Measurements from ENCODE around the gene QSOX2.

DNA sequence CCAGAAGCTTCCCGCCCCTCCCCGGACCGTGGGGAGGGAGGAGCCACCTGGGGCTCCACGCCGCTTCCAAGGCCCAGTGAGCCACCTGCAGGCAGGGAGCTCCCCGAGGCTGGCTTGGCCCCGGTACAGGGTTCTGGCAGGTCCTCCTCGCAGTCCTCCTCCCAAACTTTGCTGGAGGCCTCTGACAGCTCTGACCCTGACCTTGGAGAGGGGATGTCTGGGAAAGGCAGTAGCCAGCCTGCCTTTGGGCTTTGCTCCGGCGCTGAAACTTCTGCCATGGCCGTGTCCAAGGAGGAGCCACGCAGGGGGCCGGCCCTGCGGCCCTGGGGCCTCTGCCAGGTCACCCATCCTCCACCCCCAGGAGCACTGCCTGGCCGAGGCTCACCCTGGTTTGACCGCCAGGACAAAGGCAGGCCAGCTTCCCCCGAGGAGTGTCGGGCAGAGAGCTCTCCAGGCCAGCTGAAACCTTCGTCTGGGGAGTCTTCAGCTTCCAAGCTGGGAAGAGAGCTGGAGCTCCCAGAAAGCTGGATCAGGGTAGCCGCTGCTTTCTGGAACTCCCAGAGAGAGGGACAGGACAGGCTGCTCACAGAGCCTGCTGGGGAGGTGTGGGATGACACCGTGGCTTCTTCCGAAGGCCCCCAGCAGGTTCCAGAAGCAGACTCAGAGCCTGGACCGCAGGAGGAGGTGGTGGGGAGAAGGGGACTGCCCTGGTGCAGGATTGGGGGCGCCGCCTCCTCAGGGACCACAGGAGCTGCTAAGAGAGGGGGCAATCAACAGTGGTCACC lies 9.0 kb upstream of the QSOX2 start:
- TF ChIP-seq CTCF (IDR thresholded peaks at IDR 0.05): no peak
- no peak for TF ChIP-seq POLR2A (IDR thresholded peaks at IDR 0.05)

All from Peyer's patch (tissue), 4 donors.